Upper lobe of right lung (tissue), 1 donor: ENCODE results near the gene KNL1. TPM values are rescaled to one million over a fixed set of nuclear protein-coding genes. Genes with fewer than 3 reads are reported as not detected.

Source experiments
- ATAC-seq: fragments of 200-7000 bp; cut with Tn5 transposase; one replicate; pipeline ENCODE4 v1.9.1; 2020; ENCODE audit warnings: mild to moderate bottlenecking, moderate library complexity
- DNase-seq: peaks from one replicate; pipeline ENCODE4 v3.0.0-alpha.2; 2020
- H3K27ac ChIP-seq: fragments of 200-600 bp; one replicate; pipeline ENCODE4 v1.8.0; 2022
- H3K27me3 ChIP-seq: fragments of 200-600 bp; one replicate; pipeline ENCODE4 v1.8.0; 2022; ENCODE audit warnings: mild to moderate bottlenecking
- H3K36me3 ChIP-seq: fragments of 200-600 bp; one replicate; pipeline ENCODE4 v1.8.0; 2022
- H3K4me1 ChIP-seq: fragments of 200-600 bp; one replicate; pipeline ENCODE4 v1.8.0; 2022
- H3K4me3 ChIP-seq: fragments of 200-600 bp; one replicate; pipeline ENCODE4 v1.8.0; 2022; ENCODE audit warnings: mild to moderate bottlenecking
- H3K9me3 ChIP-seq: fragments of 200-600 bp; one replicate; pipeline ENCODE4 v1.8.0; 2022
- CTCF ChIP-seq: fragments of 200-600 bp; IDR thresholded peaks from one replicate; pipeline ENCODE4 v1.8.0; 2022; ENCODE audit warnings: antibody characterized with exemption
- intact Hi-C: fragments of 100-400 bp; cut with DNase I; formaldehyde crosslinking; loops from one replicate; pipeline ENCODE4 v1.11.0; 2022
- total RNA-seq: library from RNA; stranded (reverse); fragmentation: NEBNext Ultra II Directional; extraction: Animal tissue kit (Norgen Biotek cat#: 25700); gene quantifications from one replicate; pipeline ENCODE4 v1.2.1, GENCODE V29; 2021
- donor health status: DM: no; HTN: yes; CAD: no; lungs with severe emphysema.

The KNL1 gene
- total RNA-seq, 1 donor from 2014 or later, result 0.61 TPM

- no peaks in the 10 kb centered on the region for H3K9me3 ChIP-seq
- peak within 1 kb of the TSS; percentile 97 for H3K4me3 ChIP-seq
- ATAC-seq, result peak; percentile 98
- H3K36me3 ChIP-seq, result peaks cover 8% of the 10 kb centered on the region
- peak; percentile 97 for DNase-seq
- H3K4me1 ChIP-seq, result peaks cover 15% of the 10 kb centered on the region
- H3K27me3 ChIP-seq, result no peaks in the 10 kb centered on the region
- intact Hi-C loops, result no loop called here
- TF ChIP-seq CTCF, result no peak
- peak within 1 kb of the TSS; percentile 100 for H3K27ac ChIP-seq
Measured at GRCh38 chr15:40694688-40695468, 100.8 kb downstream of the KNL1 start, which contains the start of gene RAD51. RAD51 (plus strand) TSS chr15:40695174; CDS start chr15:40698759, 3,585 bp downstream.

GRCh38 chr15:40695469-40695890, 101.4 kb downstream of the KNL1 start:
- intact Hi-C loops, result no loop called here
- no peak for TF ChIP-seq CTCF
- ATAC-seq (no peak), DNase-seq (no peak)
- Histone ChIP-seq H3K27ac (no peak overlapping the region), H3K4me3 (peak overlapping the region; percentile 97), H3K9me3 (no peaks in the 10 kb centered on the region), H3K36me3 (peaks cover 8% of the 10 kb centered on the region), H3K4me1 (peaks cover 15% of the 10 kb centered on the region), H3K27me3 (no peaks in the 10 kb centered on the region)

GRCh38 chr15:40696228-40696627, 102.2 kb downstream of the KNL1 start:
- Histone ChIP-seq H3K4me1 (peaks cover 15% of the 10 kb centered on the region), H3K27me3 (no peaks in the 10 kb centered on the region), H3K9me3 (no peaks in the 10 kb centered on the region), H3K36me3 (peaks cover 8% of the 10 kb centered on the region), H3K27ac (no peak overlapping the region), H3K4me3 (no peak overlapping the region)
- ATAC-seq (no peak), DNase-seq (no peak)
- no peak for TF ChIP-seq CTCF
- intact Hi-C loops, result no loop called here

- ATAC-seq (no peak), DNase-seq (no peak)
- H3K36me3 ChIP-seq, result no peaks in the 10 kb centered on the region
- peaks cover 15% of the 10 kb centered on the region for H3K4me1 ChIP-seq
- intact Hi-C loops, result no loop called here
- no peaks in the 10 kb centered on the region for H3K27me3 ChIP-seq
- TF ChIP-seq CTCF, result no peak
- H3K4me3 ChIP-seq, result no peak overlapping the region
- no peaks in the 10 kb centered on the region for H3K9me3 ChIP-seq
- H3K27ac ChIP-seq, result no peak overlapping the region
Measured at GRCh38 chr15:40697916-40698315, 103.9 kb downstream of the KNL1 start.

GRCh38 chr15:40702077-40702476, 108.0 kb downstream of the KNL1 start:
- no peak for DNase-seq
- no peak overlapping the region for H3K27ac ChIP-seq
- no peak for TF ChIP-seq CTCF
- ATAC-seq, result no peak
- intact Hi-C loops, result no loop called here
- no peaks in the 10 kb centered on the region for H3K4me1 ChIP-seq
- no peaks in the 10 kb centered on the region for H3K27me3 ChIP-seq
- H3K4me3 ChIP-seq, result no peak overlapping the region
- no peaks in the 10 kb centered on the region for H3K9me3 ChIP-seq
- no peaks in the 10 kb centered on the region for H3K36me3 ChIP-seq
